Activated CD4-positive, CD25-positive, alpha-beta regulatory T cell treated with anti-CD3 and anti-CD28 coated beads, Interleukin-2, amount 50 U/mL, for 24 hours (primary cell): ENCODE measurements around the gene KRT7.
"Not testable (repeated sequence)": the region's sequence is repeated elsewhere in the genome, so short reads cannot be mapped to it uniquely, and the experiment has no call there.

Source experiments
- ATAC-seq, 2 donors: fragments of 150-1000 bp; cut with Tn5 transposase; one replicate each; pipeline ENCODE4 v1.10.0; 2021; ENCODE audit warnings: mild to moderate bottlenecking in 1 of 2, moderate library complexity in 1 of 2

The KRT7 gene

GRCh38 chr12:52245962-52246569 is 13.0 kb downstream of the KRT7 start:
- no peak for ATAC-seq

GRCh38 chr12:52246720-52247621 is 13.9 kb downstream of the KRT7 start:
- peak in 1 of 2 donors; percentile 11 for ATAC-seq

GRCh38 chr12:52247622-52248540 is 14.8 kb downstream of the KRT7 start:
- ATAC-seq, result no peak

- no peak for ATAC-seq
Measured at GRCh38 chr12:52248541-52249461, 15.8 kb downstream of the KRT7 start.

- no peak for ATAC-seq
Measured at GRCh38 chr12:52249511-52250047, 16.5 kb downstream of the KRT7 start.

- ATAC-seq, result no peak
Measured at GRCh38 chr12:52250048-52250990, 17.3 kb downstream of the KRT7 start.

GRCh38 chr12:52251367-52252051 is 18.5 kb downstream of the KRT7 start:
- ATAC-seq, result peak in 1 of 2 donors; percentile 28

GRCh38 chr12:52252175-52252615 is 19.2 kb downstream of the KRT7 start:
- ATAC-seq, result not testable (repeated sequence)

- no peak for ATAC-seq
Measured at GRCh38 chr12:52252728-52253343, 19.8 kb downstream of the KRT7 start.

- ATAC-seq, result no peak
Measured at GRCh38 chr12:52253391-52254179, 20.5 kb downstream of the KRT7 start.

- no peak for ATAC-seq
Measured at GRCh38 chr12:52254180-52254964, 21.3 kb downstream of the KRT7 start.

- no peak for ATAC-seq
Measured at GRCh38 chr12:52254965-52255751, 22.1 kb downstream of the KRT7 start.

- ATAC-seq, result no peak
Measured at GRCh38 chr12:52255926-52256583, 23.0 kb downstream of the KRT7 start.

- no peak for ATAC-seq
Measured at GRCh38 chr12:52256584-52256935, 23.5 kb downstream of the KRT7 start.

GRCh38 chr12:52257074-52257551 is 24.1 kb downstream of the KRT7 start:
- ATAC-seq, result no peak

GRCh38 chr12:52257922-52258321 is 24.9 kb downstream of the KRT7 start:
- ATAC-seq, result not testable (repeated sequence)
